IMR-90 (cell line): Measurements from ENCODE around the gene UFSP1. TPM values are rescaled to one million over a fixed set of nuclear protein-coding genes. Genes with fewer than 3 reads are reported as not detected.

Source experiments
- ATAC-seq: fragments of 200-7000 bp; cut with Tn5 transposase; 2 replicates; pipeline ENCODE4 v1.9.1; 2020; ENCODE audit warnings: low read depth, mild to moderate bottlenecking, moderate library complexity
- BruUV-seq: library from RNA; stranded (reverse); fragments of 400-500 nt; replicated peaks from 2 replicates; lab custom pipeline; 2021; lab: Mats Ljungman, UMichigan
- CTCF ChIA-PET: fragments of 300-600 bp; formaldehyde crosslinking; extraction: SDS; loops from one replicate; lab custom pipeline; 2021; ENCODE audit warnings: antibody characterized with exemption; lab: Yijun Ruan, JAX
- POLR2A ChIA-PET: fragments of 300-600 bp; sonication (Branson Sonifier 250); formaldehyde crosslinking; loops from one replicate; lab custom pipeline; 2022; ENCODE audit warnings: antibody characterized with exemption; ENCODE audit not compliant: unreplicated experiment; lab: Charles Lee
- DNase-seq: peaks from one replicate; pipeline ENCODE4 v3.0.0; 2013
- H2AFZ ChIP-seq: replicated peaks from 2 replicates; pipeline ENCODE3; 2013; ENCODE audit warnings: low read length, mild to moderate bottlenecking; ENCODE audit not compliant: poor library complexity
- H2AK5ac ChIP-seq: 2 replicates; pipeline ENCODE4 v1.6.1; 2013; ENCODE audit warnings: low read depth, low read length, inconsistent platforms
- H2AK9ac ChIP-seq: replicated peaks from 2 replicates; pipeline ENCODE3; 2013; ENCODE audit warnings: mild to moderate bottlenecking, low read depth, low read length, moderate library complexity; ENCODE audit not compliant: poor library complexity
- H2BK120ac ChIP-seq: 2 replicates; pipeline ENCODE4 v1.6.1; 2013; ENCODE audit warnings: low read depth, low read length, inconsistent platforms
- H2BK15ac ChIP-seq: 3 replicates; pipeline ENCODE4 v1.6.1; 2013; ENCODE audit warnings: low read depth, low read length, inconsistent platforms
- H2BK20ac ChIP-seq: 2 replicates; pipeline ENCODE4 v1.6.1; 2013; ENCODE audit warnings: low read depth, mild to moderate bottlenecking, inconsistent platforms, low read length, moderate library complexity
- H2BK5ac ChIP-seq: 2 replicates; pipeline ENCODE4 v1.6.1; 2013; ENCODE audit warnings: mild to moderate bottlenecking, low read depth, low read length, inconsistent platforms; ENCODE audit not compliant: poor library complexity, severe bottlenecking
- H3K14ac ChIP-seq: replicated peaks from 2 replicates; pipeline ENCODE4 v1.6.1; 2013; ENCODE audit warnings: low read depth, low read length, inconsistent platforms
- H3K18ac ChIP-seq: 2 replicates; pipeline ENCODE4 v1.6.1; 2013; ENCODE audit warnings: low read depth, low read length, control low read depth
- H3K23ac ChIP-seq: 2 replicates; pipeline ENCODE4 v1.6.1; 2013; ENCODE audit warnings: low read depth, low read length, inconsistent platforms
- H3K27ac ChIP-seq: 2 replicates; pipeline ENCODE4 v1.5.1; 2013; ENCODE audit warnings: mild to moderate bottlenecking, control low read depth, low read length; ENCODE audit not compliant: insufficient read depth
- H3K27me3 ChIP-seq: 2 replicates; pipeline ENCODE4 v1.6.1; 2013; ENCODE audit warnings: low read length; ENCODE audit not compliant: control insufficient read depth, insufficient read depth
- H3K36me3 ChIP-seq: 2 replicates; pipeline ENCODE4 v1.6.1; 2013; ENCODE audit warnings: low read length, mixed read lengths; ENCODE audit not compliant: control insufficient read depth, insufficient read depth
- H3K4ac ChIP-seq: 2 replicates; pipeline ENCODE4 v1.6.1; 2013; ENCODE audit warnings: low read depth, low read length, inconsistent platforms
- H3K4me1 ChIP-seq: 2 replicates; pipeline ENCODE4 v1.6.1; 2013; ENCODE audit warnings: low read length, mixed read lengths; ENCODE audit not compliant: control insufficient read depth, insufficient read depth
- H3K4me2 ChIP-seq: 2 replicates; pipeline ENCODE4 v1.6.1; 2013; ENCODE audit warnings: low read depth, mild to moderate bottlenecking, control low read depth, low read length, moderate library complexity
- H3K4me3 ChIP-seq: 2 replicates; pipeline ENCODE4 v1.5.1; 2013; ENCODE audit warnings: low read depth, mild to moderate bottlenecking, control low read depth, low read length, moderate library complexity; ENCODE audit not compliant: insufficient read depth
- H3K56ac ChIP-seq: 2 replicates; pipeline ENCODE4 v1.6.1; 2013; ENCODE audit warnings: low read length, inconsistent platforms; ENCODE audit not compliant: insufficient read depth; ENCODE audit errors: extremely low read depth
- H3K79me1 ChIP-seq, 2 experiments: 2 replicates each; pipeline ENCODE4 v1.6.1; 2013; ENCODE audit warnings: low read length in 2 of 2, inconsistent platforms in 1 of 2, low read depth in 1 of 2
- H3K9ac ChIP-seq: 2 replicates; pipeline ENCODE4 v1.6.1; 2013; ENCODE audit warnings: low read depth, low read length, control low read depth
- H3K9me1 ChIP-seq: 2 replicates; pipeline ENCODE4 v1.6.1; 2013; ENCODE audit warnings: low read length, inconsistent platforms; ENCODE audit not compliant: insufficient read depth
- H3K9me3 ChIP-seq: 2 replicates; pipeline ENCODE4 v1.6.1; 2013; ENCODE audit warnings: low read length; ENCODE audit not compliant: control insufficient read depth, insufficient read depth
- H4K20me1 ChIP-seq: 2 replicates; pipeline ENCODE4 v1.6.1; 2013; ENCODE audit warnings: low read length, inconsistent platforms; ENCODE audit not compliant: insufficient read depth
- H4K5ac ChIP-seq: 2 replicates; pipeline ENCODE4 v1.6.1; 2013; ENCODE audit warnings: mild to moderate bottlenecking, low read depth, low read length, control low read depth
- H4K8ac ChIP-seq, 2 experiments: 2 replicates each; pipeline ENCODE4 v1.6.1; 2013; ENCODE audit warnings: low read depth in 2 of 2, low read length in 2 of 2, control low read depth in 1 of 2, inconsistent platforms in 1 of 2
- H4K91ac ChIP-seq: 2 replicates; pipeline ENCODE4 v1.6.1; 2013; ENCODE audit warnings: low read depth, low read length, inconsistent platforms; ENCODE audit not compliant: insufficient read depth
- CEBPB ChIP-seq: IDR thresholded peaks from 2 replicates; pipeline ENCODE4 v1.6.1; 2012; ENCODE audit warnings: low read depth, low read length, improper control_type of control experiment
- CHD1 ChIP-seq: IDR thresholded peaks from 2 replicates; pipeline ENCODE4 v1.6.1; 2012; ENCODE audit warnings: low read depth, low read length, improper control_type of control experiment
- MXI1 ChIP-seq: IDR thresholded peaks from 2 replicates; pipeline ENCODE4 v1.6.1; 2012; ENCODE audit warnings: low read depth, mild to moderate bottlenecking, low read length, moderate library complexity, borderline replicate concordance
- NFE2L2 ChIP-seq: fragments of 150-350 bp; IDR thresholded peaks from 2 replicates; pipeline ENCODE4 v1.6.1; 2016; ENCODE audit warnings: low read depth, mild to moderate bottlenecking, low read length
- SMC3 ChIP-seq: fragments of 150-350 bp; IDR thresholded peaks from 2 replicates; pipeline ENCODE4 v1.6.1; 2016; ENCODE audit warnings: low read depth, mild to moderate bottlenecking, antibody characterized with exemption, low read length, moderate library complexity
- WGBS, 2 experiments: methylation state at CpG; one replicate each; pipeline versions ENCODE4 v1.1.5 to v1.1.7; 2013; ENCODE audit warnings: missing lambda C conversion rate in 2 of 2; ENCODE audit not compliant: insufficient read length in 1 of 2; ENCODE audit errors: extremely low coverage in 2 of 2; 5-methylcytosine and 5-hydroxymethylcytosine counted together
- dilution Hi-C: fragments of 300-500 bp; cut with HindIII; formaldehyde crosslinking; loops from one replicate; pipeline ENCODE4 v1.14.3; 2018; ENCODE audit warnings: low sequenced_read_pairs; ENCODE audit not compliant: unreplicated experiment
- in situ Hi-C: fragments of 300-500 bp; cut with MboI; formaldehyde crosslinking; loops from 3 replicates; pipeline ENCODE4 v1.14.3; 2019; ENCODE audit warnings: low sequenced_read_pairs, inconsistent platforms, mixed read lengths
- intact Hi-C: fragments of 100-400 bp; cut with micrococcal nuclease; formaldehyde crosslinking; loops from 2 replicates; pipeline ENCODE4 v1.10.0; 2022
- polyA plus RNA-seq, 3 experiments: library from polyadenylated mRNA; depleted of rRNA; stranded (reverse); fragments of >200 nt; gene quantifications; 2 replicates each; pipeline ENCODE4 v1.2.3, GENCODE V29; 2012; ENCODE audit warnings: low replicate concordance in 1 of 3
- total RNA-seq: library from RNA; depleted of rRNA; stranded (reverse); fragments of >200 nt; gene quantifications from 2 replicates; pipeline ENCODE4 v1.2.3, GENCODE V29; 2012

UFSP1 gene
- total and polyA plus RNA-seq, 2 of the 4 experiments (the other 2 are of a cell fraction), result 0.36 to 1.0 TPM

DNA sequence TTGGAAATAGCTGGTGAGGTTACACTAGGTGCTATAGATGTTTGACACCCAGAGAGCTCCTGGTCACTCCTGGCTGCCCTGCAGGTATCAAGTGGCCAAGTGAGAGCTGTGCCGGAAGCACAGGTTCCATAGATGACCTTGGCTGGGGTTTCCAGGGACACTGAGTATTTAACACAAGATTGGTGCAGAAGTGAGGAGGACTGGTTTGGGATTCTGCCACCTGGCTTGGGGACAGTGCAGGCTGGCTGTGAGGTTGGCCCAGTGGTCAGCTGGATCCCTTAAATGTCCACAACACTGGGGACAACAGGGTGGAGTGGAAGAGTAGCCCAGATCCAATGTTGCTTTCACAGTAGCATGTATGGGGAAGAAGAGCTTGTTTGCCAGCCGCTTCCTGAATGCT lies 11.5 kb upstream of the UFSP1 start:
- Histone ChIP-seq H3K79me1 (no peaks in the 10 kb centered on the region), H3K9me1 (no peaks in the 10 kb centered on the region), H3K14ac (no peak overlapping the region), H4K20me1 (0 out of 2 replicates have a peak, but pooled peaks cover 4% of the 10 kb centered on the region), H3K4me2 (no peak overlapping the region), H2AK5ac (no peak overlapping the region), H3K4me3 (no peak overlapping the region), H3K56ac (no peak overlapping the region), H3K27ac (no peak overlapping the region), H2BK120ac (no peak overlapping the region), H3K23ac (no peak overlapping the region), H3K9ac (no peak overlapping the region), H2BK5ac (no peak overlapping the region), H4K8ac (no peak overlapping the region), H3K36me3 (no peaks in the 10 kb centered on the region), H4K5ac (no peak overlapping the region), H2BK15ac (no peak overlapping the region), H3K4ac (no peak overlapping the region), H3K9me3 (peaks cover 2% of the 10 kb centered on the region; the same call in 1 of the 2 replicates), H2AFZ (no peak overlapping the region), H3K4me1 (no peaks in the 10 kb centered on the region; the same call in 1 of the 2 replicates), H2AK9ac (no peak overlapping the region), H4K91ac (no peak overlapping the region), H2BK20ac (no peak overlapping the region), H3K27me3 (peaks cover 35% of the 10 kb centered on the region), H3K18ac (no peak overlapping the region)
- dilution Hi-C loops, result no loop called here
- ATAC-seq (no peak), DNase-seq (no peak)
- intact Hi-C loops, result no loop called here
- TF ChIP-seq SMC3 (no peak), CEBPB (no peak), CHD1 (no peak), NFE2L2 (no peak), MXI1 (no peak)
- CTCF ChIA-PET, result no interaction called here
- in situ Hi-C loops, result no loop called here
- POLR2A ChIA-PET, result no interaction called here
- no CpG with 5 or more reads among the region's 2 CpGs for WGBS, 2 experiments
- no TSS peak for BruUV-seq
